Activated T-cell treated with anti-CD3 and anti-CD28 coated beads, Interleukin-2, amount 50 U/mL, for 72 hours (primary cell): ENCODE measurements around the gene CAND2. TPM values are rescaled to one million over a fixed set of nuclear protein-coding genes. Genes with fewer than 3 reads are reported as not detected.
"Not testable (repeated sequence)": the region's sequence is repeated elsewhere in the genome, so short reads cannot be mapped to it uniquely, and the experiment has no call there.

Experiments used
- ATAC-seq, 2 donors: fragments of 150-1000 bp; cut with Tn5 transposase; replicated peaks in 1 of 2; 2 replicates each; pipeline ENCODE4 v1.10.0; 2021; ENCODE audit warnings: moderate library complexity in 2 of 2, mild to moderate bottlenecking in 1 of 2
- DNase-seq, 2 donors: peaks; one replicate each; pipeline ENCODE4 v3.0.0; 2021 to 2022; ENCODE audit warnings: mixed read lengths in 1 of 2
- H3K27ac Mint-ChIP-seq: one replicate; pipeline ENCODE4 v1.8.0; 2022; ENCODE audit warnings: mild to moderate bottlenecking, moderate library complexity, mixed read lengths
- H3K27me3 Mint-ChIP-seq: one replicate; pipeline ENCODE4 v1.8.0; 2022; ENCODE audit warnings: low read depth, mixed read lengths
- H3K36me3 Mint-ChIP-seq, 2 donors: one replicate each; pipeline ENCODE4 v1.8.0; 2022; ENCODE audit warnings: mixed read lengths in 2 of 2, mild to moderate bottlenecking in 1 of 2; ENCODE audit not compliant: insufficient read depth in 2 of 2
- H3K4me1 Mint-ChIP-seq: one replicate; pipeline ENCODE4 v1.8.0; 2022; ENCODE audit warnings: low read depth, mixed read lengths
- H3K4me3 Mint-ChIP-seq, 2 donors: one replicate each; pipeline ENCODE4 v1.8.0; 2022; ENCODE audit warnings: mild to moderate bottlenecking in 2 of 2, mixed read lengths in 2 of 2, moderate library complexity in 2 of 2
- H3K9me3 Mint-ChIP-seq, 2 donors: one replicate each; pipeline ENCODE4 v1.8.0; 2022; ENCODE audit warnings: mixed read lengths in 2 of 2
- total RNA-seq, 2 donors: library from RNA; stranded (reverse); gene quantifications; one replicate each; pipeline ENCODE4 v1.2.3, GENCODE V29; 2022

The CAND2 gene
- total RNA-seq, 2 donors from 2014 or later: 1.2 to 1.8 TPM

DNA sequence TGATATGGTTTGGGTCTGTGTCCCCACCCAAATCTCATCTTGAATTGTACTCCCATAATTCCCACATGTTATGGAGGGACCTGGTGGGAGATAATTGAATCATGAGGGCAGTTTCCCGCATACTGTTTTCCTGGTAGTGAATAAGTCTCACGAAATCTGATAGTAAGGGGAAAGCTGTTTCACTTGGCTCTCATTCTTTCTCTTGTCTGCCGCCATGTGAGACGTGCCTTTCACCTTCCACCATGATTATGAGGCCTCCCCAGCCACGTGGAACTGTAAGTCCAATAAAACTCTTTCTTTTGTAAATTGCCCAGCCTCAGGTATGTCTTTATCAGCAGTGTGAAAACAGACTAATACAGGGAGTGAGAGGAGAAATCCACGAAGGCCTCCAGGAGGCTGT, 20.5 kb upstream of the CAND2 start:
- not testable (repeated sequence) for ATAC-seq, H3K27me3 Mint-ChIP-seq, H3K9me3 Mint-ChIP-seq, H3K27ac Mint-ChIP-seq, DNase-seq, H3K36me3 Mint-ChIP-seq, H3K4me1 Mint-ChIP-seq, H3K4me3 Mint-ChIP-seq

DNA sequence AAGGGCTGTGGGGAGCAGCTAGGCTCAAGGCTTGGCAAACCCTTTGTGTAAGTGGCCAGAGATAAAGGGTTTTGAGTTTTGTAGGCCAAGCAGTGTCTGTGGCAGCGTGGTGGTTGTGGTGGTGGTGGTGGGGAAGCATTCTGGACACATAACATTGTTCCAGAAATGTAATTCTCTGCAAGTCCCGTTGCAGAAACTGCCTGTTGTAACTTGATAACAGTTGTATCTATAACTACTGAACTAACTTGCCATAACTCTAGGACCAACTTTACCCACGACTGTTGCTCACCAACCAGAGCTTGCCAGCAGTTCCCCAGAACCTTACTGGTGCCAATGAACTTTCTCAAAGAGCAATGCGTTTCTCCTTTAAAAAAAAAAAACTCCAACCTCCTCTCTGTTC, 19.3 kb upstream of the CAND2 start:
- DNase-seq (no peak), ATAC-seq (no peak)
- Mint-ChIP-seq H3K27ac (no peak overlapping the region), H3K36me3 (no peaks in the 10 kb centered on the region), H3K4me3 (no peak overlapping the region), H3K4me1 (no peaks in the 10 kb centered on the region), H3K27me3 (peaks cover 9% of the 10 kb centered on the region), H3K9me3 (peaks cover 0 to 1% of the 10 kb centered on the region in 2 donors)

DNA sequence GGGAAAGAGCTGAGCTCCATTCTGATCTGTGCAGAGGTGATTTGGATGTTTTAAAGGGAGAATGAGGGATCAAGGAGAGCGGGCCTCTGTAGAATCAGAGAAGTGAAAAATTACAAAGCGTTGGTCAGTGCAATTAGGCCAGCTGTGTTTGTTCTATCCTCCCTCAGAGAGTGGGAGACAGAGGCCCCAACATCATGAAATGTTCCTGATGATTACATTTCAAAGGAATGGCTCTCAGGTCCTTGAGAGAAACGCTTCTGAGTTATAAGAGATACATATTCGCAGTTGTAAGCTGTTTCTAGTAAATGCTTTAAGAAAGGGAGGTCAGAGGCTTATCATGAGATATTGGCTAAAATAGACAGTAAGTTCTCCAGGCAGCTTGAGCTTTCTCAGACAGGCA, 15.7 kb upstream of the CAND2 start:
- H3K9me3 Mint-ChIP-seq: no peaks in the 10 kb centered on the region
- no peaks in the 10 kb centered on the region for H3K4me1 Mint-ChIP-seq
- H3K4me3 Mint-ChIP-seq: no peak overlapping the region
- H3K27me3 Mint-ChIP-seq: peaks cover 29% of the 10 kb centered on the region
- H3K27ac Mint-ChIP-seq: no peak overlapping the region
- DNase-seq (no peak), ATAC-seq (no peak)
- no peaks in the 10 kb centered on the region for H3K36me3 Mint-ChIP-seq

DNA sequence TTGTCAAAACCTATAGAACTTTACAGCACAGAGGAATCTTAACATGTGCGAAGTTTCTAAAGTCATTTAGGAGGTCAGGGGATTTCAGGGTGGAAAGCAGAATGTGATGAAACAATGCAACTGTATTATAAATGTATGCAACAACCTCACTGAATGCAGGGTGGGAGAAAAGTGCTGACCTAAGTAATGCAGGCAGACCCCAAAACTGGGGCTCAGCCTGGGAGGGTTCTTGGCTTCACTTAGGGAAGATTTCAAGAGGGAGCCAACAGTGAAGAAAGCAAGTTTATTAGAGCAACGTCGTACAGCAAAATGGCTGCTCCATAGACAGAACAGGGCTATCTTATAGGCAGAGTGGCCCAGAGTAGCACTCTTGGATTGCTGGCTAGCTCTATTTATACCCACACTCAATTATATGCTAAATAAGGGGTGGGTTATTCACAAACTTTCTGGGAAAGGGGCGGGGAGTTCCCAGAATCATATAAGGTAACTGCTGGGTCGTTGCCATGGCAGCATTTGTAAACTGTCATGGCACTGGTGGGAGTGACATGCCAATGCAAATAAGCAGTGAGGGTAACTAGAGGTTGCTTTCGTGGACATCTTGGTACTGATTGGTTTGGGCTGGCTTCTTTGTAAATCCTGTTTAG, 14.2 kb upstream of the CAND2 start:
- no peaks in the 10 kb centered on the region for H3K9me3 Mint-ChIP-seq
- peaks cover 32% of the 10 kb centered on the region for H3K27me3 Mint-ChIP-seq
- ATAC-seq (no peak), DNase-seq (no peak)
- H3K36me3 Mint-ChIP-seq: no peaks in the 10 kb centered on the region
- no peak overlapping the region for H3K27ac Mint-ChIP-seq
- no peaks in the 10 kb centered on the region for H3K4me1 Mint-ChIP-seq
- no peak overlapping the region for H3K4me3 Mint-ChIP-seq

DNA sequence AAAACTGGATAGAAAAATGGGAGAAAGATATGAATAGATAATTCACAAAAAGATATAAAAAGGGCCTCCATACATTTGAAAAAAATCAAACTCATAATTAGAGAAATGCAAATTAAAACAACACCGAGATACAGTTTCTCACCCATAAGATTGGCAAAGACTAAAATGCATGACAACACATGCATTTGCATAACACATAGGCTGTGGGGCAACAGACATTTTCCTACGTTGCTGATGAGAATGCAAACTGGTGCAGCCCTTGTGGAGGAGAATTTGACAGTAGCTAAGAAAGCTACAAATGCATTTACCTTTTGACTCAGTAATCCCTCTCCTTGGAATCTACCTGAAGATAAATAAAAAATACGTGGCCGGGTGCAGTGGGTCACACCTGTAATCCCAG, 11.4 kb upstream of the CAND2 start:
- Mint-ChIP-seq H3K9me3 (no peaks in the 10 kb centered on the region), H3K27me3 (peaks cover 32% of the 10 kb centered on the region), H3K36me3 (no peaks in the 10 kb centered on the region), H3K4me1 (no peaks in the 10 kb centered on the region), H3K27ac (no peak overlapping the region), H3K4me3 (no peak overlapping the region)
- DNase-seq: no peak
- ATAC-seq: no peak

DNA sequence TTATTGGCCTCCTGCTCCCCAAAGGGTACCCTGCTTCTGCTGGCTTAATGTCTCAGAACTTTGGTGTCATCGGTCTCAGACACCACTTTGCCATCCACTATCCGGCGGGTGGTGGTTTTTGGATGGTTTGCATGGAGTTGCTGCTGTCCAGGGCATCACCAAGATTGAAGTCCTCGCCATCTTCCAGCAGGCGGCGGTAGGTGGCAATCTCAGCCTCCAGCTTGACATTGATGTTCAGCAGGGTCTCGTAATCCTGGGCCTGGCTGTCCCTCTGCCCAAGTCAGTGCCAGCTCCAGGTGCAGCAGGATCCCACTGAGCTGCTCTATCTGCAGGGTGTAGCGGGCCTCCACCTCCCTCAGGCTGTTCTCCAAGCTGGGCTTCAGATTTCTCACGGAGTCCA, 9.1 kb upstream of the CAND2 start:
- peaks cover 27% of the 10 kb centered on the region for H3K27me3 Mint-ChIP-seq
- not testable (repeated sequence) for H3K36me3 Mint-ChIP-seq, H3K4me3 Mint-ChIP-seq, H3K9me3 Mint-ChIP-seq, H3K27ac Mint-ChIP-seq, H3K4me1 Mint-ChIP-seq, ATAC-seq
- peak in 1 of 2 donors; percentile 74 for DNase-seq

DNA sequence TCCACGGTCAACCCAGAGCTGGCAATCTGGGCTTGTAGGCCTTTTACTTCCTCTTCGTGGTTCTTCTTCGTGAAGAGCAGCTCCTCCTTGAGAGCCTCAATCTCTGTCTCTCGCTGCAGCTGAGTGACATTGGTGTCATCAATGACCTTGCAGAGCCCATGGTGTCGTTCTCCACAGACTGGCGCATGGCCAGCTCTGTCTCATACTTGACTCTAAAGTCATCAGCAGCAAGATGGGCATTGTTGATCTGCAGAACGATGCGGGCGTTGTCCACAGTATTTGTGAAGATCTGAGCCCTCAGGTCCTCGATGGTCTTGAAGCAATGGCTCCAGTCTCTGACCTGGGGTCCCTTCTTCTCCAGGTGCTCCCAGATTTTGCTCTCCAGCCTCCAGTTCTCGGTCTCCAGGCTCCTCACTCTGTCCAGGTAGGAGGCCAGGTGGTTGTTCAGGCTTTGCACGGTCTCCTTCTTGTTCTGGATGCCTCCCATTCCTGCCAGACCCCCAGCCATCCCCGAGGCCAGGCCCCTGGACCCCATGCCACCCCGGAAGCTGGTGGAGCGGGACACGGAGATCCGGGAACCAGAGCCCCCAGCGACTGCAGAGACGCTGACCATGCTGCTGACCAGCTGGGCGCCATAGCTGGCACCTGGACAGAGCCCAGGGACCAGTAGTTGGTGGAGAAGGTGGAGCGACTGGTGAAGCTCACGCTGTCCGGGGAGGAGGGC, 8.4 kb upstream of the CAND2 start:
- not testable (repeated sequence) for H3K4me1 Mint-ChIP-seq, H3K9me3 Mint-ChIP-seq, H3K36me3 Mint-ChIP-seq, ATAC-seq, H3K4me3 Mint-ChIP-seq, H3K27ac Mint-ChIP-seq, DNase-seq
- H3K27me3 Mint-ChIP-seq: peaks cover 21% of the 10 kb centered on the region

DNA sequence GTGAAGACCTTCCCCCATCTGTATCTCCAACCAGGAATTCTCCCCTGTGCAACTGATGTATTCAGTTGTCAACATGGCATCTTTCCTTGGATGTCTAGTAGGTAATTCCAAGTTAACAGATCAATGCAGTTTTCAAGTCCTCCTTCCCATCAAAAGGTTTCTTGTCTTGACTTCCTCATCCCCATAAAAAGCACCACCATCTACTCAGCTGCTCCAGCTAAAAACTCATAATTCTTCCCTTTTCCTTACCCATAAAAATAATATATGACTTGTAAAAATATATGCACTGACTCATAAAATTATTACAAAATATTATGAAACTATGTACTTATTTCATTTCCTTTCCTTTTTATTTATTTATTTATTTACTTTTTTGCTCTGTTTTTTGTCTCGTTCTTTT, 5.0 kb upstream of the CAND2 start:
- Mint-ChIP-seq H3K27ac (no peak overlapping the region), H3K27me3 (no peaks in the 10 kb centered on the region), H3K4me3 (no peak overlapping the region), H3K9me3 (no peaks in the 10 kb centered on the region), H3K4me1 (peaks cover 8% of the 10 kb centered on the region), H3K36me3 (no peaks in the 10 kb centered on the region)
- no peak for ATAC-seq
- DNase-seq: no peak

DNA sequence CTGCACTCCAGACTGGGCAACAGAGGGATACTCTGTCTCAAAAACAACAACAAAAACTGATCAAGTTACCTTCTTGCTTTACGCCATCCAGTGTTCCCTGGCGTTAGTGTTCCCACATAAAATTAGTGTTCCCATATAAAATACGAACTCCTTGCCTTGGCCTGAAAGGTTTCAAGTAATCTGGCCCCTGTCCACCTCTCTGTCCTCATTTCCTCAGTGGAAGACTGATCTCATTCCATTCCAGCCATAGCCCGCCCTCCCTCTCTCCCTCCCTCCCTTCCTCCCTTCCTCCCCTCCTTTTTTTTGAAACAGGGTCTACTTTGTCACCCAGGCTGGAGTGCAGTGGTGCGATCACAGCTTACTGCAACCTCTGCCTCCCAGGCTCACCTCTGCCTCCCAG, 2.8 kb upstream of the CAND2 start:
- DNase-seq (no peak), ATAC-seq (no peak)
- Mint-ChIP-seq H3K4me3 (no peak overlapping the region), H3K27me3 (no peaks in the 10 kb centered on the region), H3K27ac (no peak overlapping the region), H3K9me3 (no peaks in the 10 kb centered on the region), H3K4me1 (peaks cover 8% of the 10 kb centered on the region), H3K36me3 (no peaks in the 10 kb centered on the region)

DNA sequence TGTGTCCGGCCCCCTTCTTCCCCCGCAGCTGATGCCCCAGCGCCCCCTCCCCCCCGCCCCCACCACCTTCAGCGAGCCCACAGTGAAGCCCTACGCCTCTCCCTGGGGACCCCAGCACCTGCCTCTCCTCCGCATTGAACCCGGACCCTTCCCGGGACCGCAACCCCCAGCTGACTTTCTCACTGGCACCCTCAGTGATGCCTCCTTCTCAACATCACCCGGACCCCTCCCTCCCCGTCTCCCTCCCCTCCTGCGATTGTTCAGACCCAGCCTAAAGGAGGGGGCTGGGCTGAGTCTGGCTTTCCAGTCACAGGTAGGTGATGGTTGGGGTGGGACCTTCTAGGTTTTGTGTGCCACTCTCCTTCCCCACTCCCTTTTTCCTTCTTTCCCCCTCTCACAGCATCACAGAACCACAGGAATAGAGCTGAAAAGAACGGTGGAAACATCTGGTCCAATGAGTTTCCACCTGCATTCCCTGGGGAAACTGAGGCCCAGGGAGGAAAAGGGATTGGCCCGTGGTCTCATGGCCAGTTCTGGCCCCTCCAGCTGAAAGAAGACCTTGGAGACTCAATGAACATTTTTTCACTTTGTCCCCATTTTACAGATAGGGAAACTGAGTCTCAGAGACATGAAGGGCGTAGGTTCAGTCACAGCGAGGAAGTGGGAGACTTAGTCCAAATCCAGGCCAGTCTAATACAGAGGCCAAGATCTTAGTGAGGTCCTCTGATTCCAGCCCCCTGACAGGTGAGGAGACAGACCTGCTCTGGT, 828 bp downstream of the CAND2 start:
- DNase-seq (no peak), ATAC-seq (no peak)
- no peak overlapping the region for H3K27ac Mint-ChIP-seq
- peak overlapping the region; percentile 84 to 86 for H3K4me3 Mint-ChIP-seq
- no peaks in the 10 kb centered on the region for H3K36me3 Mint-ChIP-seq
- H3K27me3 Mint-ChIP-seq: no peaks in the 10 kb centered on the region
- H3K4me1 Mint-ChIP-seq: peaks cover 8% of the 10 kb centered on the region
- H3K9me3 Mint-ChIP-seq: no peaks in the 10 kb centered on the region

DNA sequence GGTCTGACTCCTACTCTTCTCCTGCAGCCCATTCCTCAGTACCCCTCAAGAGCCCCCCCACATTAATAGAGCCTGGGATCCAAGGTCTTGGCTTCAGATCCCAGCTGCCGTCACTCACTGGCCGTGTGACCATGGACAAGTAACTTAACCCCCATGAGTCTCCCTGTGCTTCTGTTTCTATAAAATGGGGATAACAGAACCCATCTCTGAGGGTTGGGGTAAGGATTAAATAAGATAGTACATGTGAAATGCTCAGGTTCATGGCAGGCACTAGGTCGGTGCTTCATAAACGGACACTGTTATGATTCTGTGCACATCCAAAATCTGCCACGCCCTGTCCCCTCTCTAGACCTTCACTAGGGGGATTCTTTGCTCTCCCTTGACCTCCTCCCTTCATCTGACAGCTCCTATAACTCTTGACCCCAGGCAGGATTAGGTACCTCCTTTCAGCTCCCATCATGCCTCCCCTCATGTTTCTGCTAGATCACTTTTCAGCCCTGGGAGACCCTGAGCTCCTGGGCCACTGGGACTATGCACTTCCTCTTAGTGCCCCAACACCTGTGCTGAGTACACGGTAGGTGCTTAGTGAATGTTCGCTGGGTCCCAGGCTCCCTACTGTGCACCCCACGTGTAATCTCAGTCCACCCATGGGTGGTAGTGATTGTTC, 1.5 kb downstream of the CAND2 start:
- DNase-seq (no peak), ATAC-seq (no peak)
- Mint-ChIP-seq H3K36me3 (no peaks in the 10 kb centered on the region), H3K27ac (no peak overlapping the region), H3K9me3 (no peaks in the 10 kb centered on the region), H3K4me1 (peaks cover 8% of the 10 kb centered on the region), H3K4me3 (peak overlapping the region in 1 of 2 donors; percentile 21), H3K27me3 (no peaks in the 10 kb centered on the region)

DNA sequence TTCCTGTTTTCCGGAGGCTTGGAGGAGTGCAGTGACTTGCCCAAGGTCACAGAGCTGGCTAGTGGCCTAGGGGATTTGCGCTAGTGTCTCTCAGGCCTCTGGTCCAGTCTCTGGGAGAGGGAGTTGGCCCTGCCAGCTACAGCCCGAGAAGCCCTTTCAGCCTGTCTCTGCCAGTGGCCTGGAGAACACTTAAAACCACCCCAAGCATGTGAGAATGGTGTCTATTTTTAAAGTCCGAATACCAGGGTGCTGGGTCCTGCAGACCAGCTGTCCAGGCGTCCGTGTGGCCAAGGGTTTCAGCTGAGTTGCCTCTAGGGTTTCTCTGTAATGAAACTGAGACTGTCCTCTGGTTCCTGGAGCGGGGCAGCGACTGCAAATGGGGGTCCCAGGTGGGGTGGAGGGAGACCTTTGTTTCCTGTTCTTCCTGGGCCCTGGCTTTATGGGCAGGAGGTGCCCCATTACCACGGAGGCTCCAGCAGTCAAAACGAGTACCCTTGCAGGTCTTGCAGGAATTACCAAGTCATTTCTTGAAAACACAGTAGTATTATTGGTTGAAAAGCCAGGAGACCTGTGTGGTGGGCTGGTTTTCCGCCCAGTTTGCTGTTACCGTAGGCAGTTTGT, 2.2 kb downstream of the CAND2 start:
- DNase-seq (no peak), ATAC-seq (no peak)
- Mint-ChIP-seq H3K36me3 (no peaks in the 10 kb centered on the region), H3K9me3 (no peaks in the 10 kb centered on the region), H3K4me3 (no peak overlapping the region), H3K27me3 (no peaks in the 10 kb centered on the region), H3K4me1 (peaks cover 8% of the 10 kb centered on the region), H3K27ac (no peak overlapping the region)
